Activated CD8-positive, alpha-beta memory T cell treated with anti-CD3 and anti-CD28 coated beads, Interleukin-2, amount 10 ng/mL, durations not matched to agents 7 days and 5 days (primary cell): ENCODE data around the gene GRIN3A. TPM values are rescaled to one million over a fixed set of nuclear protein-coding genes. Genes with fewer than 3 reads are reported as not detected.

Source experiments
- ATAC-seq: fragments of 150-1000 bp; cut with Tn5 transposase; one replicate; pipeline ENCODE4 v1.10.0; 2021; ENCODE audit warnings: moderate library complexity
- CTCF ChIA-PET: fragments of 350-600 bp; sonication (Branson Sonifier 250); formaldehyde crosslinking; loops from one replicate; lab custom pipeline; 2021; ENCODE audit warnings: antibody characterized with exemption; lab: Charles Lee
- DNase-seq: peaks from one replicate; pipeline ENCODE4 v3.0.0-alpha.2; 2020
- H3K27ac Mint-ChIP-seq: one replicate; pipeline ENCODE4 v1.8.0; 2021; ENCODE audit warnings: mild to moderate bottlenecking, mixed read lengths
- H3K27me3 Mint-ChIP-seq: one replicate; pipeline ENCODE4 v1.8.0; 2021; ENCODE audit warnings: mixed read lengths
- H3K36me3 Mint-ChIP-seq: one replicate; pipeline ENCODE4 v1.8.0; 2021; ENCODE audit warnings: mild to moderate bottlenecking, mixed read lengths
- H3K4me1 Mint-ChIP-seq: one replicate; pipeline ENCODE4 v1.8.0; 2021; ENCODE audit warnings: mixed read lengths
- H3K4me3 Mint-ChIP-seq: one replicate; pipeline ENCODE4 v1.8.0; 2021; ENCODE audit warnings: mild to moderate bottlenecking, moderate library complexity, mixed read lengths
- H3K9me3 Mint-ChIP-seq: one replicate; pipeline ENCODE4 v1.8.0; 2022; ENCODE audit warnings: low read depth, mixed read lengths
- total RNA-seq, 2 experiments: library from RNA; stranded (reverse); gene quantifications; one replicate each; pipeline ENCODE4 v1.2.3, GENCODE V29; 2021

Gene GRIN3A
- total RNA-seq, 2 experiments from 2014 or later: not detected

- Mint-ChIP-seq H3K36me3 (peaks cover 8% of the 10 kb centered on the region), H3K4me1 (peaks cover 21% of the 10 kb centered on the region), H3K9me3 (no peaks in the 10 kb centered on the region), H3K27me3 (peaks cover 3% of the 10 kb centered on the region), H3K4me3 (peak within 1 kb of the TSS; percentile 91), H3K27ac (peak within 1 kb of the TSS; percentile 97)
- peak; percentile 96 for ATAC-seq
- peak; percentile 99 for DNase-seq
- CTCF ChIA-PET: interaction anchor here (0.7 to 5.9 kb wide), 5 partner anchors 34 to 146 kb away, joined by 3 to 31 read pairs (median 3); no protein-coding TSS in a partner anchor
These were observed 204.9 kb downstream of the GRIN3A start, which contains the start of gene RNF20 for GRCh38 chr9:101533334-101534204. Gene RNF20, plus strand, starts transcription at chr9:101533853. Its CDS starts 1,571 bp downstream, at chr9:101535424.

- CTCF ChIA-PET: interaction anchor here (0.5 to 5.9 kb wide), 14 partner anchors 10 to 411 kb away, joined by 3 to 31 read pairs (median 4); partner anchors contain the start of genes MRPL50 and ZNF189
- no peak overlapping the region for H3K27ac Mint-ChIP-seq
- ATAC-seq (peak; percentile 28), DNase-seq (peak; percentile 80)
- H3K27me3 Mint-ChIP-seq: peaks cover 7% of the 10 kb centered on the region
- H3K9me3 Mint-ChIP-seq: no peaks in the 10 kb centered on the region
- H3K4me1 Mint-ChIP-seq: peaks cover 14% of the 10 kb centered on the region
- H3K4me3 Mint-ChIP-seq: no peak overlapping the region
- H3K36me3 Mint-ChIP-seq: no peaks in the 10 kb centered on the region
These were observed 208.3 kb downstream of the GRIN3A start for GRCh38 chr9:101530076-101530711.

- Mint-ChIP-seq H3K4me1 (peaks cover 2% of the 10 kb centered on the region), H3K4me3 (no peak overlapping the region), H3K36me3 (no peaks in the 10 kb centered on the region), H3K27me3 (peaks cover 17% of the 10 kb centered on the region), H3K27ac (no peak overlapping the region), H3K9me3 (no peaks in the 10 kb centered on the region)
- CTCF ChIA-PET: interaction anchor here (1.2 kb wide), 1 partner anchor 69 kb away, joined by 5 read pairs; no protein-coding TSS in a partner anchor
- ATAC-seq: no peak
- no peak for DNase-seq
These were observed 210.4 kb downstream of the GRIN3A start for GRCh38 chr9:101528015-101528414.

GRCh38 chr9:101527066-101527465 is 211.4 kb downstream of the GRIN3A start:
- CTCF ChIA-PET: interaction anchor here (1.2 kb wide), 1 partner anchor 68 kb away, joined by 5 read pairs; no protein-coding TSS in a partner anchor
- DNase-seq: no peak
- ATAC-seq: no peak
- H3K27ac Mint-ChIP-seq: no peak overlapping the region
- no peak overlapping the region for H3K4me3 Mint-ChIP-seq
- no peaks in the 10 kb centered on the region for H3K36me3 Mint-ChIP-seq
- H3K27me3 Mint-ChIP-seq: peaks cover 26% of the 10 kb centered on the region
- no peaks in the 10 kb centered on the region for H3K4me1 Mint-ChIP-seq
- H3K9me3 Mint-ChIP-seq: no peaks in the 10 kb centered on the region

GRCh38 chr9:101524371-101524770 is 214.1 kb downstream of the GRIN3A start:
- H3K4me3 Mint-ChIP-seq: no peak overlapping the region
- no peak overlapping the region for H3K27ac Mint-ChIP-seq
- H3K4me1 Mint-ChIP-seq: peaks cover 2% of the 10 kb centered on the region
- DNase-seq (no peak), ATAC-seq (no peak)
- H3K27me3 Mint-ChIP-seq: peaks cover 44% of the 10 kb centered on the region
- no peaks in the 10 kb centered on the region for H3K9me3 Mint-ChIP-seq
- CTCF ChIA-PET: interaction anchor here (1.3 kb wide), 1 partner anchor 65 kb away, joined by 3 read pairs; no protein-coding TSS in a partner anchor
- no peaks in the 10 kb centered on the region for H3K36me3 Mint-ChIP-seq

Other genes with a start within 250 kb of the GRIN3A start
- gene RNF20, start 204.8 kb downstream of the GRIN3A start, total RNA-seq: 10 to 100 TPM; 39.0 to 40.6 TPM
- not detected for gene PPP3R2, start 143.7 kb downstream of the GRIN3A start, total RNA-seq